ENCODE results near the gene FHIT.

FHIT gene

GRCh38 chr3:59908701-59909100 is 1342.6 kb downstream of the FHIT start:
- no peak overlapping the region for H3K4me3 ChIP-seq (ENCODE audit: low read length)
- no peak for DNase-seq (ENCODE audit: low read depth)
- no peak for TF ChIP-seq CTCF (conservative IDR thresholded peaks at IDR 0.05; ENCODE audit: low read depth, low read length)

GRCh38 chr3:59908280-59908679 is 1343.0 kb downstream of the FHIT start:
- no peak for DNase-seq (ENCODE audit: low read depth)
- H3K4me3 ChIP-seq (ENCODE audit: low read length): no peak overlapping the region
- TF ChIP-seq CTCF (conservative IDR thresholded peaks at IDR 0.05; ENCODE audit: low read depth, low read length): no peak

- no peak for TF ChIP-seq CTCF (conservative IDR thresholded peaks at IDR 0.05; ENCODE audit: low read depth, low read length)
- no peak for DNase-seq (ENCODE audit: low read depth)
- H3K4me3 ChIP-seq (ENCODE audit: low read length): no peak overlapping the region
Measured at GRCh38 chr3:59904296-59904695, 1347.0 kb downstream of the FHIT start.

- TF ChIP-seq CTCF (conservative IDR thresholded peaks at IDR 0.05; ENCODE audit: low read depth, low read length): no peak
Measured at GRCh38 chr3:59899061-59899460, 1352.2 kb downstream of the FHIT start.

GRCh38 chr3:59895972-59896371 is 1355.3 kb downstream of the FHIT start:
- TF ChIP-seq CTCF (conservative IDR thresholded peaks at IDR 0.05; ENCODE audit: low read depth, low read length): no peak
- DNase-seq (ENCODE audit: low read depth): no peak
- no peak overlapping the region for H3K4me3 ChIP-seq (ENCODE audit: low read length)

More at GRCh38 chr3:59899061-59899460, 1352.2 kb downstream of the FHIT start:
- no peak overlapping the region for H3K4me3 ChIP-seq (ENCODE audit: low read length)
- DNase-seq (ENCODE audit: low read depth): no peak

- no peak for TF ChIP-seq CTCF (conservative IDR thresholded peaks at IDR 0.05; ENCODE audit: low read depth, low read length)
- no peak for DNase-seq (ENCODE audit: low read depth)
- no peak overlapping the region for H3K4me3 ChIP-seq (ENCODE audit: low read length)
Measured at GRCh38 chr3:59894425-59895121, 1356.7 kb downstream of the FHIT start.

- no peak for TF ChIP-seq CTCF (conservative IDR thresholded peaks at IDR 0.05; ENCODE audit: low read depth, low read length)
- no peak overlapping the region for H3K4me3 ChIP-seq (ENCODE audit: low read length)
- no peak for DNase-seq (ENCODE audit: low read depth)
Measured at GRCh38 chr3:59890639-59891038, 1360.6 kb downstream of the FHIT start.
